Right atrium auricular region (tissue), 2 donors: Measurements from ENCODE around the gene APBA3. TPM values are rescaled to one million over a fixed set of nuclear protein-coding genes. Genes with fewer than 3 reads are reported as not detected.
A peak's percentile ranks its signal among the peaks of the same experiment; 100 is the strongest.

Experiments used
- DNase-seq: peaks from one replicate; pipeline ENCODE4 v3.0.0-alpha.2; 2019; ENCODE audit warnings: low spot score
- H3K27ac ChIP-seq, 2 donors: fragments of 200-600 bp; sonication (generic); 1 replicate in 1 of 2; 2 replicates in 1 of 2; pipeline ENCODE4 v1.5.1; 2016 to 2019
- H3K27me3 ChIP-seq, 2 donors: fragments of 200-600 bp; sonication (generic); one replicate each; pipeline versions ENCODE4 v1.5.1 to v1.6.0; 2017 to 2019
- H3K36me3 ChIP-seq: fragments of 200-600 bp; sonication (generic); one replicate; pipeline ENCODE4 v1.5.1; 2016
- H3K4me1 ChIP-seq, 2 donors: fragments of 200-600 bp; sonication (generic); one replicate each; pipeline versions ENCODE4 v1.5.1 to v1.6.0; 2017 to 2019
- H3K4me3 ChIP-seq, 2 donors: fragments of 200-600 bp; sonication (generic); 1 replicate in 1 of 2; 2 replicates in 1 of 2; pipeline ENCODE4 v1.5.1; 2017 to 2019; ENCODE audit warnings: mild to moderate bottlenecking in 1 of 2, moderate library complexity in 1 of 2
- H3K9me3 ChIP-seq, 2 donors: fragments of 200-600 bp; sonication (generic); one replicate each; pipeline ENCODE4 v1.5.1; 2019
- CTCF ChIP-seq, 2 donors: fragments of 200-600 bp; sonication (generic); IDR thresholded peaks; one replicate each; pipeline ENCODE4 v1.5.1; 2019; ENCODE audit warnings: antibody characterized with exemption in 2 of 2
- total RNA-seq, 2 donors: library from RNA; depleted of rRNA; stranded (reverse); fragments of >200 nt; gene quantifications; one replicate each; pipeline ENCODE4 v1.1.0, GENCODE V29; 2016

APBA3 gene
- 10 to 100 TPM; 14.7 to 24.8 TPM for total RNA-seq

DNA sequence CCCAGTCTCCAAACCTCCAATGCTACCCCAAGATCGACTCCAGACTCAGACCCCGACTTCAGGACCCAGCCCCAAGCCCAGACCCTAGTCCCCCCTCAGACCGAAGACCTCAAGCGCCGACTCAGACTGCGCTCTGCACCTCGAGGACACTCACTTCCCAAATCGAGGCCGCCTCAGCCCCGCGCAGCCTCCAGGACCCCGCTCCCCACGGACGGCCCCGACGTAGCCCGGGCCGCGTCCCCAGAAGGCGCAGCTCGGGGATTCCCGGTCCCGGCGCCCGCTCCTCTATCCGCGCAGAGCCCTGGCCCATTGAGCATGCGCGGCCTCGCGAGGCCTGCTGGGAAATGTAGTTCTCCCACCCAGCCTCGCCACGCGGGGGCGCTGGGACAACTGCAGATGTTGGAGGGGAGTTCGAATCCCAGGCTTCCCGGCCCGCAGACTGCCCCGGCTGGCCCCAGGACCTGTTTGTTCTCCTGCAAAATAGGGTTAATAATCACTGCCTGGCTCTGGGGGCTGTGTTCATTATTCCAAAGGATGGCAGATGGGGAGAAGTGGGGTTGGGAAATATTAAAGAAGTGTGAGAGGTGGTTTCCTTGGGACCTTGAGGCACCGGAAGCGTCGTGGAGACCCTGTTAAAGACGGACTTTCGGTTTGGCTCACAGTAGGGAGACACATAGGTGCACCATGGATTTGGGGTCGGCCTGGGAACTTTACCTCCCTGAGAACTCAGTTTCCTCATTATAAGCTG is at the start of gene APBA3:
TSS of gene APBA3 (minus strand) at position 311 of the 748 bp plus-strand sequence. CDS start 1,428 bp downstream, outside the sequence.
- H3K4me1 ChIP-seq, result peaks cover 0 to 36% of the 10 kb centered on the region in 2 donors
- no peaks in the 10 kb centered on the region for H3K27me3 ChIP-seq
- peaks cover 26% of the 10 kb centered on the region for H3K36me3 ChIP-seq
- peak; percentile 59 to 85 for TF ChIP-seq CTCF (IDR thresholded peaks at IDR 0.05)
- peak within 1 kb of the TSS; percentile 96 for H3K27ac ChIP-seq
- H3K9me3 ChIP-seq, result no peaks in the 10 kb centered on the region
- DNase-seq, result peak; percentile 93
- peak within 1 kb of the TSS; percentile 60 to 75 for H3K4me3 ChIP-seq

DNA sequence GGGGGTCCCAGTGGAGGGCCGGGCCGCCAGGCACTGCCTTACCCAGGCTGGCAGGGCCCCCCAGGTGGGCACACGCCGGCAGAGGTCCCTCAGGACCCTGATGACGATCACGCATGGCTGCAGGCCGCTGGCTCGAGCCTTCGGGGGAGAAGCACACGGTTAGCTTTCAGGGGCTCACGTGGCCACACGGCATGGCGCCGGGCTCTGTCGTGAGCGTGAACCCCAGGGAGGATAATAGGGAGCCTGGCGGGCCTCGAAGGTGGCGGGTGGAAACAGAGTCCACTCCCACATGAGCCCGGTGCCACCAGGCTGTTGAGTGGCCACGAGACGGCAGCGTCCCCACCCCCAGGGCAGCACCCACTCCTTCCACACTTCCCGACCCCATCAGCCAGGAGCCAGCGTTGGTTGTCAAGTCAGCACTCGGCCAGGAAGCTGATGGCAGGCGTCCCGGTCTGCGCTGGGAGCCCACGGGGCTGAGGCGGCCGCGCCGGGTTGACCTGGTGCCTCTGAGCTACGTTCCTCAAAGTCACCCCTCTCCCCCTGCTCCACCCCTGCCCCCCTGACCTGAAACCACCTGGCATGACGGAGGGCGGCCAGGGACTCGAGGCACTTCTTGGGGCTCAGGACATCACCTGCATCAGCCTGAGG is 49.3 kb upstream of the APBA3 start:
- no peak for TF ChIP-seq CTCF (IDR thresholded peaks at IDR 0.05)
- Histone ChIP-seq H3K4me3 (no peak overlapping the region), H3K4me1 (peaks cover 0 to 11% of the 10 kb centered on the region in 2 donors), H3K36me3 (no peaks in the 10 kb centered on the region), H3K27me3 (no peaks in the 10 kb centered on the region), H3K9me3 (no peaks in the 10 kb centered on the region), H3K27ac (no peak overlapping the region)
- DNase-seq, result no peak

DNA sequence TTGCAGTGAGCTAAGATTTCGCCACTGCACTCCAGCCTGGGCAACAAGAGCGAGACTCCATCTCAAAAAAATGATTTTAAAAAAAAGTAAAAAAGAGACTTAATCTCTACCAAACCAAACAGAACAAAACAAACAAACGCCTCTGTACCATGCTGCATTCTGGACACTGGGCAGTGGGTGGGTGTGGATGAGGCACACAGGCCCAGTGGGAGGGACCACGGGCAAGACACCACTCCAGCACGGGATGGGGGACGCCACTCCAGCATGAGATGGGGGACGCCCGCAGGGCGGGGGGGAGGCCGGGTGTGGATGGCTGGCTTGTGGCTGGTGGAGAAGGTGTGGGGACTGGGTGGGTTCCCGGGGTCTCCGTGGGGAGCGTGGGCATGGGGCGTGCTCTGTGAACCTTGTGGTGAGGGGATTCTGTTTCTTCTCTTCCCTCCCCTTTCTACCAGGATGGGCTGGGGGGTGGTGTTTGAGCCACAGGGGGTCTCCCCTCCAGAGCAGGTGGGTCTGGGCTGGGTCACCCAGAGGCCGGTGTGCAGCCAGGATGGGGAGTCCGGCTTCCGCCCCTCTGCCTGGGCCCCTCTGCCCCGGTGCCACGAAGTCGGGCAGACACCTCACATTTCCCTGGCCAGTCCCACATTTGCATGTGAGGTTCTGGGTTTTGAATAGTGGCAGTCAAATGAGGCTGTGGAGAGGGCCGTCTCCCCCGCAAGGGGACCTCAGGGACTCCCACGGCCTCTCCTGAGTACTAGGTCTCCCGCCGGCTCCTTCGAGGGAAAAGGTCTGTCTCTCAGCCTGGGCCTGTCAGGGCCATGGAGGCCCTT is 48.6 kb upstream of the APBA3 start:
- H3K27ac ChIP-seq, result no peak overlapping the region

DNA sequence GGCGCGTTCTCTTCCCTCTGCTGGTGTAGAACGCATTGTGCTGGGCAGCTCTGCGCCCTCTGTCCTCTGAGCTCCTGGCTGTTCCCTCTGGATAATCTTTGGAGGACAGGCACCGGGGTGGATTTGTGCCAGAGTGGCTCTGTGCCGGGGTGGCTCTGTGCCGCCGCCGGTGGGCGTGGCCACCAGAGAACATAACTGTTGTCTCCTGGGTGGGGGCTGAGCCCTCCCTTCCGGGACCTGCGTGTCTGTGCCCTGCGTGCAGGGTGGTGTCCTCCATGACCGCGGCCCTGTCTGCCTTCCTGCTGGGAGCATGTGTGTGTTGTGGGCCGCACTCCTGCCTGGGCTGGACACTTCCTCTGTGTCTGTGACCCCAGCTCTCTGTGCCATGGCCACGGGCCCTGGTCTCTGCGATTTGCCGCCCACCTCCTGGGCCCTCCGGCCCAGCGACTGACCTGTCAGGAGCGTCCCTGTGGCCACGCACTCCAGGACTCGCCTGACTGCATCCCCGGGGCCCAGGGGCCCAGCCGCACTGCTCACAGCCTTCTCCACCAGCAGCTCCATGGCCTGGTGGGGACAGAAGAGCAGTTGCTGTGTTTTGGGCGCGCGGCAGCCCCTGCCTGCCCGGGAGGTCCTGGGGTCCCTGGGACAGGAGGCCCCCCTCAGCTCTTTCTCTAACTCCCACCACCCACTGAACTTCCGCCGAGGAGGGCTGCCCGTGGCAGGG is 47.1 kb upstream of the APBA3 start:
- H3K27ac ChIP-seq, result no peak overlapping the region
- H3K9me3 ChIP-seq, result no peaks in the 10 kb centered on the region
- DNase-seq, result no peak
- H3K36me3 ChIP-seq, result no peaks in the 10 kb centered on the region
- H3K27me3 ChIP-seq, result no peaks in the 10 kb centered on the region
- H3K4me1 ChIP-seq, result peaks cover 0 to 8% of the 10 kb centered on the region in 2 donors
- H3K4me3 ChIP-seq, result no peak overlapping the region
- no peak for TF ChIP-seq CTCF (IDR thresholded peaks at IDR 0.05)

More for the DNA sequence above, 48.6 kb upstream of the APBA3 start:
- Histone ChIP-seq H3K36me3 (no peaks in the 10 kb centered on the region), H3K27me3 (no peaks in the 10 kb centered on the region), H3K4me1 (peaks cover 0 to 11% of the 10 kb centered on the region in 2 donors), H3K4me3 (no peak overlapping the region), H3K9me3 (no peaks in the 10 kb centered on the region)
- DNase-seq, result no peak
- TF ChIP-seq CTCF (IDR thresholded peaks at IDR 0.05), result no peak

DNA sequence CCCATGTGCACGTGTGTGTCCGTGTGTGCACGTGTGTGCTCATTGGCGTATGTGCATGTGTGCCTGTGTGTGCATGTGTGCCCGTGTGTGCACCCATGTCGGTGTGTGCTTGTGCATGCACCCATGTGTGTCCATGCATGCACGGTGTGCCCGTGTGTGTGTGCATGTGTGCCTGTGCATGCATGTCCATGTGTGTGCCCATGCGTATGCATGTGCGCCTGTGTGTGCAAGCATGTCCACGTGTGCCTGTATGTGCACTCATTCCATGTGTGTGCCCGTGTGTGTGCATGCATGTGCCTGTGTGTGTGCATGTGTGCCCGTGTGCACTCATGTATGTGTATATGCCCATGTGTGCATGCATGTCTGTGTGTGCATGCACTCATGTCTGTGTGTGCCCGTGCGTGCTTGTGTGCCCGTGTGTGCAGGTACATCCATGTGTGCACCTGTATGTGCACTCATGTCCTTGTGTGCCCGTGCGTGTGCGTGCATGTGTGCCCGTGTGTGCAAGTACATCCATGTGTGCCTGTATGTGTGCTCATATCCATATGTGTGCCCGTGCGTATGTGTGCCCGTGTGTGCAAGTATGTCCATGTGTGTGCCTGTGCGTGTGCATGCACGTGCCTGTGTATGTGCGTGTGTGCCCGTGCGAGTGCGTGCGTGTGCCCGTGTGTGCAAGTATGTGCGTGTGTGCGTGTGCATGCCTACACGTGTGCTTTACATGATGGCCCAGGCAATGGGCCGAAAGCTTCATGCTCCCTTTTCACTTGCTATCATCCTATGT is 46.3 kb upstream of the APBA3 start:
- Histone ChIP-seq H3K4me3 (no peak overlapping the region), H3K4me1 (peaks cover 0 to under 1% of the 10 kb centered on the region in 2 donors), H3K27ac (no peak overlapping the region), H3K9me3 (no peaks in the 10 kb centered on the region), H3K36me3 (no peaks in the 10 kb centered on the region), H3K27me3 (no peaks in the 10 kb centered on the region)
- no peak for DNase-seq
- no peak for TF ChIP-seq CTCF (IDR thresholded peaks at IDR 0.05)
